ENCODE data around the gene TIMP3. TPM values are rescaled to one million over a fixed set of nuclear protein-coding genes. Genes with fewer than 3 reads are reported as not detected.

Gene TIMP3
- polyA plus RNA-seq, 1 donor from 2014 or later: 0.72 TPM

GRCh38 chr22:32809786-32810554, 8.5 kb downstream of the TIMP3 start:
- no peaks in the 10 kb centered on the region for H3K9me2 ChIP-seq (ENCODE audit: insufficient read depth, low read length)
- H3F3A ChIP-seq (ENCODE audit: insufficient read depth, low read length, poor library complexity, severe bottlenecking): no peaks in the 10 kb centered on the region
- H3K9me3 ChIP-seq (ENCODE audit: low read length): no peaks in the 10 kb centered on the region
- no peak overlapping the region for H2AFZ ChIP-seq (ENCODE audit: low read depth, low read length)
- H4K20me1 ChIP-seq (ENCODE audit: insufficient read depth): no peaks in the 10 kb centered on the region
- H3K4me2 ChIP-seq (ENCODE audit: low read length): no peak overlapping the region
- no peak overlapping the region for H3K4me3 ChIP-seq (ENCODE audit: low read length)
- no peak overlapping the region for H3K27ac ChIP-seq (ENCODE audit: low read length)
- no peak for TF ChIP-seq EP300 (conservative IDR thresholded peaks at IDR 0.05; ENCODE audit: poor library complexity, severe bottlenecking)
- no peak for TF ChIP-seq EZH2 (IDR thresholded peaks at IDR 0.05; ENCODE audit: borderline replicate concordance, insufficient read depth, low read length, poor library complexity, severe bottlenecking)
- no peak for TF ChIP-seq TAF1 (IDR thresholded peaks at IDR 0.05; ENCODE audit: low read depth)
- TF ChIP-seq RAD21 (conservative IDR thresholded peaks at IDR 0.05): no peak
- no peak for TF ChIP-seq MXI1 (conservative IDR thresholded peaks at IDR 0.05; ENCODE audit: poor library complexity, severe bottlenecking)
- no peak for TF ChIP-seq REST (IDR thresholded peaks at IDR 0.05; ENCODE audit: borderline replicate concordance)
- no peak for TF ChIP-seq POLR2AphosphoS5 (IDR thresholded peaks at IDR 0.05)
- no peak for TF ChIP-seq CTCF (IDR thresholded peaks at IDR 0.05; ENCODE audit: poor library complexity, severe bottlenecking)
- TF ChIP-seq SMC3 (conservative IDR thresholded peaks at IDR 0.05; ENCODE audit: poor library complexity): no peak
- H3K9ac ChIP-seq (ENCODE audit: low read length): no peak overlapping the region
- no peaks in the 10 kb centered on the region for H3K27me3 ChIP-seq (ENCODE audit: insufficient read depth, low read depth, low read length)
- no peaks in the 10 kb centered on the region for H3K36me3 ChIP-seq (ENCODE audit: insufficient read depth, low read length)
- no peaks in the 10 kb centered on the region for H3K79me2 ChIP-seq (replicated peaks; ENCODE audit: insufficient read depth, low read length)

GRCh38 chr22:32810555-32811133, 9.1 kb downstream of the TIMP3 start:
- Histone ChIP-seq H3K9me3 (ENCODE audit: low read length) (no peaks in the 10 kb centered on the region), H4K20me1 (ENCODE audit: insufficient read depth) (no peaks in the 10 kb centered on the region), H3K4me2 (ENCODE audit: low read length) (no peak overlapping the region), H3K9me2 (ENCODE audit: insufficient read depth, low read length) (no peaks in the 10 kb centered on the region), H3K36me3 (ENCODE audit: insufficient read depth, low read length) (no peaks in the 10 kb centered on the region), H2AFZ (ENCODE audit: low read depth, low read length) (no peak overlapping the region), H3F3A (ENCODE audit: insufficient read depth, low read length, poor library complexity, severe bottlenecking) (no peaks in the 10 kb centered on the region), H3K27ac (ENCODE audit: low read length) (no peak overlapping the region), H3K4me3 (ENCODE audit: low read length) (no peak overlapping the region), H3K9ac (ENCODE audit: low read length) (no peak overlapping the region), H3K79me2 (replicated peaks; ENCODE audit: insufficient read depth, low read length) (no peaks in the 10 kb centered on the region), H3K27me3 (ENCODE audit: insufficient read depth, low read depth, low read length) (no peaks in the 10 kb centered on the region)
- TF ChIP-seq EZH2 (IDR thresholded peaks at IDR 0.05; ENCODE audit: borderline replicate concordance, insufficient read depth, low read length, poor library complexity, severe bottlenecking): no peak
- no peak for TF ChIP-seq POLR2AphosphoS5 (IDR thresholded peaks at IDR 0.05)
- no peak for TF ChIP-seq SMC3 (conservative IDR thresholded peaks at IDR 0.05; ENCODE audit: poor library complexity)
- no peak for TF ChIP-seq EP300 (conservative IDR thresholded peaks at IDR 0.05; ENCODE audit: poor library complexity, severe bottlenecking)
- TF ChIP-seq RAD21 (conservative IDR thresholded peaks at IDR 0.05): no peak
- no peak for TF ChIP-seq CTCF (IDR thresholded peaks at IDR 0.05; ENCODE audit: poor library complexity, severe bottlenecking)
- no peak for TF ChIP-seq TAF1 (IDR thresholded peaks at IDR 0.05; ENCODE audit: low read depth)
- no peak for TF ChIP-seq MXI1 (conservative IDR thresholded peaks at IDR 0.05; ENCODE audit: poor library complexity, severe bottlenecking)
- TF ChIP-seq REST (IDR thresholded peaks at IDR 0.05; ENCODE audit: borderline replicate concordance): no peak
